Muscle layer of duodenum (tissue), 2 donors: ENCODE results near the gene AKAP10.
A peak's percentile ranks its signal among the peaks of the same experiment; 100 is the strongest.
"Not testable (repeated sequence)": the region's sequence is repeated elsewhere in the genome, so short reads cannot be mapped to it uniquely, and the experiment has no call there.

Source experiments
- H3K27ac ChIP-seq: one replicate; pipeline ENCODE4 v1.7.0; 2013; ENCODE audit warnings: mild to moderate bottlenecking, low read length
- H3K27me3 ChIP-seq: one replicate; pipeline ENCODE4 v1.7.0; 2013; ENCODE audit warnings: low read depth, mild to moderate bottlenecking, control low read depth, low read length
- H3K36me3 ChIP-seq, 2 donors: one replicate each; pipeline ENCODE4 v1.7.0; 2013; ENCODE audit warnings: low read length in 2 of 2, control low read depth in 1 of 2, mild to moderate bottlenecking in 1 of 2; ENCODE audit not compliant: insufficient read depth in 2 of 2, control insufficient read depth in 1 of 2
- H3K4me1 ChIP-seq, 2 donors: one replicate each; pipeline ENCODE4 v1.7.0; 2013; ENCODE audit warnings: low read length in 2 of 2, mild to moderate bottlenecking in 2 of 2, control low read depth in 1 of 2, moderate library complexity in 1 of 2; ENCODE audit not compliant: insufficient read depth in 2 of 2, control insufficient read depth in 1 of 2
- H3K4me3 ChIP-seq, 2 donors: one replicate each; pipeline ENCODE4 v1.7.0; 2013; ENCODE audit warnings: low read length in 2 of 2, low read depth in 1 of 2, mild to moderate bottlenecking in 1 of 2
- H3K9me3 ChIP-seq, 2 donors: one replicate each; pipeline ENCODE4 v1.7.0; 2013; ENCODE audit warnings: low read length in 2 of 2, control low read depth in 1 of 2, mild to moderate bottlenecking in 1 of 2; ENCODE audit not compliant: control insufficient read depth in 1 of 2
- donor health status: healthy.

Gene AKAP10

DNA sequence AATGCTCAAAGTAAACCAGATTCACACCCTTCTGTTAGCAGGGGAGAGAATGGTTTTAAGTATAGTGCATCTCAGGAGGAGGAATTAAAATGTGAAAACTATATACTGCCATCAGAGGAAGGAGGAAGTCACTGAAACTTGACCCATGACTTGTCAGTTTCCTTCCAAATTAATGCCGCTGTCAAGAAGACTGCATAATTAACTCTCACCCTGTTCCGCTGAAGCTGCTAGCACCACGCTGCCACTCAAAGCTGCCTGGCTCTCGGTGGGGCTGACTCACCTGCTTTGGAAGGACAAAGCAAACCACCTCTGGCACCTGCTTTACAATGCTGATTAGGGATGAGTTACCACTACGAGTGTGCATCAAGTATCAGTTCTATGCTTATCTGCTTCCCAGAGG is 72.1 kb downstream of the AKAP10 start:
- no peak overlapping the region for H3K4me3 ChIP-seq
- H3K36me3 ChIP-seq, result peaks cover 38 to 57% of the 10 kb centered on the region in 2 donors
- no peak overlapping the region for H3K27ac ChIP-seq
- H3K27me3 ChIP-seq, result no peaks in the 10 kb centered on the region
- H3K4me1 ChIP-seq, result peaks cover 6 to 11% of the 10 kb centered on the region in 2 donors
- H3K9me3 ChIP-seq, result no peaks in the 10 kb centered on the region

DNA sequence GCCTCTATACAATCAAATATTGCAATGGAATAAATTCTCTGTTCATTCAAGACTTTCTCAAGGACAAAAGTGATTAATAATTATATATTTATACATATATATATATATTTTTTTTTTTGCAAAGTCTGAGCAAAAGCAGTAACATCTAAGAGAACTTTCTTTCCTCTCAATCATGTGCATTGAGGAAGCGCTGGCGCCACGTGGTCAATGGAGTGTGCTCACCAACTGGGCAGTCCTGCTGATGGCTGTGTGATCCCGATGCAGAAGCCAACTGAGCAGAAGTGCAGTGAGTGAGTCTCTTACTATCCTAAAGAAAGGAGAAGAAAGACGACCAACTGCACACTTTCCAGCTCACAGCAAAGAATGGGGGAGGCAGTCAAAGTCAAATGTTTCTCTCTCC is 72.7 kb downstream of the AKAP10 start:
- Histone ChIP-seq H3K9me3 (no peaks in the 10 kb centered on the region), H3K27ac (no peak overlapping the region), H3K36me3 (peaks cover 41 to 52% of the 10 kb centered on the region in 2 donors), H3K4me1 (peaks cover 6 to 11% of the 10 kb centered on the region in 2 donors), H3K27me3 (no peaks in the 10 kb centered on the region), H3K4me3 (no peak overlapping the region)

DNA sequence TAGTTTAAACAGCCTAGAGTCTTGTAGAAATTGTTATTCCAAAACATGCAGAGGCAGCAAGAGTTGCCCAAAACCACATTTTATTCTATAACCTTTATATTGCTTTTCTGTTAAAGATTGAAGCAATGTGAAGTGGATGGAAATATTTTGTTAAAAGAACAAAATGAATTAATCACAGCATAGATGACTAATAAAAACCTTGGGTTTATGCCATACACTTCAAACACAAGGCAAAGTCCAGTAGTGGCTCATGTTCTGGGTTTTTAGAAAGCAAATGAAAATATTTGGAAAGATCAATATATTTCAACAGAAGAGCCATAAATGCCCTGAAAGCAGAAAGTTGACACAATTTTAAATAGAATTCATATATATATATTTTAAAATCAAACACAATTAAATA is 73.2 kb downstream of the AKAP10 start:
- H3K4me1 ChIP-seq, result peaks cover 6 to 11% of the 10 kb centered on the region in 2 donors

DNA sequence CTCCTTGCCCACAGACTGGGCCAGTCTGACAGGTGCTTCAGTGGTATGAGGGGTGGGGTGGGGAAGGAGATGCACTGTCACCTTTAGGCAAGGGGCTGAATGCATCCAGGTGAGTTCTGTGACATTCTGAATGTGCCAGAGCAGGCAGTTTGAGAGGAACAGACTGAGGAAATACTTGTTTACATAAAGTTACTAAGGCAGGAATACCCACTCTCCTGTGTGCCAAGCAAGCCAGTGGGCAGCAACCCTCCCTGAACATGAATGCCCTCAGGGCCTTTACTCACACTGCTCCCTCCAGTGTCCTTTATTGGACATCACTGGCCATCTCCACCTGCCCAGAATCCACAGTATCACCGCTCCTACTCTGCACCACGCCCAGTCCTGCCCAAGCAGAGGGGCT is 76.8 kb downstream of the AKAP10 start:
- Histone ChIP-seq H3K27ac (no peak overlapping the region), H3K4me3 (no peak overlapping the region), H3K27me3 (no peaks in the 10 kb centered on the region), H3K4me1 (peaks cover 18 to 20% of the 10 kb centered on the region in 2 donors), H3K9me3 (no peaks in the 10 kb centered on the region), H3K36me3 (peaks cover 18% of the 10 kb centered on the region in 2 donors)

More for the DNA sequence above, 73.2 kb downstream of the AKAP10 start:
- H3K9me3 ChIP-seq, result no peaks in the 10 kb centered on the region
- peaks cover 41 to 47% of the 10 kb centered on the region in 2 donors for H3K36me3 ChIP-seq
- peak overlapping the region; percentile 75 for H3K27ac ChIP-seq
- no peak overlapping the region for H3K4me3 ChIP-seq
- no peaks in the 10 kb centered on the region for H3K27me3 ChIP-seq

DNA sequence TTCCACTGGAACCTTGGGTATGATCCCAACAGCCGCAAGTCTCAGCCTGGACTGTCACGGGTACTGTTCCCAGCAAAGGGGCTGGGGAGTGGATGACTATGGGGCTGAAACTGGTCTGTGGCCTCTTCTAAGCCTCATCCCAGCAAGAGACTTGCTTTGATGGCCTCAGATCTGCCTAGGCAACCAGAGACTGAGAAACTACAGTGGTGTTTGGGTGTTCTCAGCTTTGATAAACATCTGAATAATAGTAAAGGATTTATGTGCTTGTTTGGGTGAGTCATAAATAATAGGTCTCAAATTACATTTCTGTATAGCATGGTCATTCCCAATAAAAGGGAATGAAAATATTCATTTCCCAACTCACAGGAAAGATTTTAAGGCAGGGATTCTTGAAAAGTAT is 79.7 kb downstream of the AKAP10 start:
- Histone ChIP-seq H3K4me1 (peaks cover 9 to 12% of the 10 kb centered on the region in 2 donors), H3K27ac (no peak overlapping the region), H3K9me3 (no peaks in the 10 kb centered on the region)

DNA sequence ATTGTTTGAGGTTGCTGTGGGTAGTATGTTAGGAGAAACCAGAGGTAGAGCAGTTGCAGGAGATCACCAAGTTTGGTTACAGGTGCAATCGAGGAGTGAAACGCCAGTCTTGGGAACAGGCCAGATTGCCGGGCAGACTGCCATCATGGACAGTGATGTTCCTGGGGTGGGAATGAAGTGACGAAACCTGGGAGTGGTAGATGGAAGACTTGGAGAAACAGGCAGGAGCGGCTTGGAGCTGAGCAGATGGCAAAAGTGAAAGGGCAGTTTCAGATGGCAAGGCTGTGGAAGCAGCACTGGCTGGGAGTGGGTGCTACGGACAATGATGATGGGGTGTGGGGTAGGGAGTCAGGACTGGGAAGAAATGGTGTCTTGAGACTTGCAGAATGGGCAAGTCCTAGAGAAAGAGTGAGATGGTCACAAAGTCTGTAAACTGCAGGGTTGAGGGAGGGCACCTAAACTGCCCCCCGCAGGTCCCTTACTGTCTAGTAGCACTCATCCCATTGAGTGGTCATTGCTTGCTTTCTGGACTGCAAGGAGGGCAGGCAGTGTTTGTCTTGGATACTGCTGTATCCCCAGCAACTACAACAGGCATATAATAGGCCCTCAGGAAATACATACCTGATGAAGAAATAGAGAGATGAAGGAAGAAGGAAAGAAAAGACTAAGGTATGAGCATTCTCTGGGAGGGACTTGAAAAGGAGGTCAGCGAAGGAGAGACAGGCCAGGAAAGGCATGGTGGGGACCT is 80.4 kb downstream of the AKAP10 start:
- Histone ChIP-seq H3K27me3 (no peaks in the 10 kb centered on the region), H3K9me3 (no peaks in the 10 kb centered on the region), H3K4me1 (peaks cover 9 to 12% of the 10 kb centered on the region in 2 donors), H3K4me3 (no peak overlapping the region), H3K27ac (no peak overlapping the region), H3K36me3 (peaks cover 4 to 9% of the 10 kb centered on the region in 2 donors)

More for the DNA sequence above, 79.7 kb downstream of the AKAP10 start:
- Histone ChIP-seq H3K27me3 (no peaks in the 10 kb centered on the region), H3K4me3 (no peak overlapping the region), H3K36me3 (peaks cover 4 to 9% of the 10 kb centered on the region in 2 donors)

DNA sequence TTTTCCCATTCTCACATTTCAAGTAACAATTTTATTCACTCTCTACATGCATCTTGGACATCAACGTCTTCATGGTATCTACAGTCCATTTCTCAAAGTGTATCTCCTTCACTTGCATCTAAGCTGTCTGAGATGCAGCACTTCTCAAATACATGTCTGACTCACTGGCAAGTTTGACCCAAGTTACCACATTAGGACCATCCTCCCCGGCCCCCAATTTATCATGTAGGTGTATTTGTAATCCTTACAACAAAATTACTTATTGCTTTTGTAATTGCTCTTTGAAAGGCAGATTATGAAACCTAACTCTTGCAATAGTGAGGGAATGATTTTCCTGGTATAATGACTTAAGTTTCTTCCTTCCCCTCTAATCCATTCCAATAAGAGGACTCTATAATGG is 80.9 kb downstream of the AKAP10 start:
- Histone ChIP-seq H3K4me3 (no peak overlapping the region), H3K9me3 (no peaks in the 10 kb centered on the region), H3K27ac (no peak overlapping the region), H3K27me3 (no peaks in the 10 kb centered on the region), H3K36me3 (peaks cover 4% of the 10 kb centered on the region in 2 donors), H3K4me1 (peaks cover 9 to 12% of the 10 kb centered on the region in 2 donors)

DNA sequence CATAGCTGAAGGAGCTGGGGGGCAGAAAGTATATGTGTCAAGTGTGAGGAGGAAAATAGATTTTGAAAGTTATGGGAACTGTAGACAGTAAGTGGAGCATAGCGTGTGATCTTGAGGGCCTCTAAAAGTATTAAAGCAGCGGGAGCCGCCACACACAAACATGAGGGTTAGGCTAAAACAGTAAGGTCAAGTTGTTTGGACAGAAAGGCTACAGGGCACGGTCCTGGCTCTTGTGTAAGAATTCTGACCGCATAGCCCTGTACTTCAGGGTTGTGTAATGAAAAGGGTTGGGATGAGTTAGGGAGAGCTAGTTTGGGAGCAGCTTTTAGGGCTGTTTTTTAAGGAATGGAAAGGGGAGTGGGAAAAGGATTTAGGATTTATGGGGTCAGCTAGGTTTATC is 87.1 kb downstream of the AKAP10 start:
- H3K4me3 ChIP-seq, H3K36me3 ChIP-seq, H3K4me1 ChIP-seq, H3K27ac ChIP-seq, H3K9me3 ChIP-seq, H3K27me3 ChIP-seq: not testable (repeated sequence)

DNA sequence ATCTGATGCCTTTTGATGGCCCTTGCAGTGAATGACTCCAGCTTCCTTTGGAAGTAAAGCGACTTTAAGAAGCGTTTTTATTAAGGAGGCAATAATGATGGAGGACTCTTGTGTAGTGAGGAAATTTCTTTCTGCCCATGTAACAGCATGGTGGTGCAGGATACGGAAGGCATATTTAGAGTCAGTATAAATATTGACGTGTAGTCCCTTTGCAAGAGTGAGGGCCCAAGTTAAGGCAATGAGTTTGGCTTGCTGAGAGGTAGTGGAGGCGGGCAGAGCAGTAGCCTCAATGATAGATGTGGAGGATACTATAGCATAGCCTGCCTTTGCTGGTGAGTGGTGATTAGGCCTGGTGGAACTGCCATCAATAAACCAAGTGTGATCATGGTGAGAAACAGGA is 87.6 kb downstream of the AKAP10 start:
- not testable (repeated sequence) for H3K4me3 ChIP-seq, H3K27ac ChIP-seq, H3K4me1 ChIP-seq, H3K9me3 ChIP-seq, H3K36me3 ChIP-seq, H3K27me3 ChIP-seq

DNA sequence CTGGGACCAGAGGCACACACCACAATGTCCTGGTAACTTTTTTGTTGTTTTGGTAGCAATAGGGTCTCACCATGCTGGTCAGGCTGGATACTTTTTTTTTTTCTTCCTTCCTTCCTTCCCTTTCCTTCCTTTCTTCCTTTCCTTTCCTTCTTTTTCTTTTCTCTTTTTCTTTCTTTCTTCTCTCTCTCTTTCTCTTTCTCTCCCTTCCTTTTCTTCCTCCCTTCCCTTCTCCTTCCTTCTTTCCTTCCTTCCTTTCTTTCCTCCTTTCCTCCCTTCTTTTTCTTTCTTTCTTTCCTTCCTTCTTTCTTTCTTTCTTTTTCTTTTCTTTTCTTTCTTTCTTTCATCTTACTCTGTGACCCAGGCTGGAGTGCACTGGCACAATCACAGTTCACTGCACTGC is 91.5 kb downstream of the AKAP10 start:
- no peaks in the 10 kb centered on the region for H3K36me3 ChIP-seq
- no peak overlapping the region for H3K4me3 ChIP-seq
- no peaks in the 10 kb centered on the region for H3K9me3 ChIP-seq

DNA sequence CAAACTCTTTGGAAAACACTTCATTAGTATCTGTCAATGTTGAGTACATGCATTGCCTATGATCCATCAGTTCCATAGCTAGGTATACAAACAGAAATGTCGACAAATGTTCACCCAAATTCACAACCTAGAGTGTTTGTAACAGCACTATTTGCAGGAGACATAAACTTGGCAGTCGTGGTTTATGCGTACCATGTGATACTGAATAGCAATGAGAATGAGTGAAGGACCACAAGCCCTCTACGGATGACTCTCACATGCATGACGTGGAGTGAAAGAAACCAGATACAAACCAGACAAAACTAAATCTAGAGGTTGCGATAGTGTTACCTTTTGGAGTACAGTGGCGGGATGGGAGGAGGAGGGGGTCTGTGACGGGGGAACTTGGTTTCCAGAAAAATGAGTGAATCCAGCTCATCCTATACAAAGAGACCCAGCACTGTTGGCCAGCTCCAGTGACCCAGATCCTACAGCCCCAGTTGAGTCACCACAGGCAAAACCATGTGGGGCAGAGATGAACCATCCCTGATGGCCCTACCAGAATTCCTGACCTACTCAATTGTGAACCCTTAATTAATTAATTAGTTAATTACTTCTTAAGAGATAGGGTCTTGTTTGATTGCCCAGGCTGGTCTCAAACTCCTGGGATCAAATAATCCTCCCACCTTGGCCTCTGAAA is 94.0 kb downstream of the AKAP10 start:
- no peak overlapping the region for H3K27ac ChIP-seq
- no peaks in the 10 kb centered on the region for H3K9me3 ChIP-seq
- H3K4me1 ChIP-seq, result no peaks in the 10 kb centered on the region
- no peak overlapping the region for H3K4me3 ChIP-seq
- no peaks in the 10 kb centered on the region for H3K36me3 ChIP-seq
- no peaks in the 10 kb centered on the region for H3K27me3 ChIP-seq

More for the DNA sequence above, 91.5 kb downstream of the AKAP10 start:
- Histone ChIP-seq H3K27ac (no peak overlapping the region), H3K4me1 (no peaks in the 10 kb centered on the region), H3K27me3 (no peaks in the 10 kb centered on the region)
